Measurements from ENCODE around the gene PTPRZ1. TPM values are rescaled to one million over a fixed set of nuclear protein-coding genes. Genes with fewer than 3 reads are reported as not detected.

Gene PTPRZ1
- total RNA-seq, 1 experiment from 2014 or later = not detected

DNA sequence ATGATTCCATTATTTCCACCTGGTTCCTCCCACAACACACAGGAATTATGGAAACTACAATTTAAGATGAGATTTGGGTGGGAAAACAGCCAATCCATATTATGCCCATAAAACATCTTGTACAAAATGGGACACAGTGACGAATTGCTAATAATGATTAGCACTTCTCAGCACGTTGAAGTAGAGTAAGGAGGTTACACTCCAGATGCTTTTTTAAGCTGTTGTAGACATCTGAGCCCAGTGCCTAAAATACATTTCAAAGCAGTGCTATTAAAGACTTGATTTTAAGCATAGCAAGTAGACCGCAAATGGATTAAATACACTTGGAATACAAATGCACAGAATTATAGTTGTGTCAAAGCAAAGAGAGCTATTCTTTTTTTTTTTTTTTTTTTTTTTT lies 165.2 kb downstream of the PTPRZ1 start:
- no peak for DNase-seq (ENCODE audit: extremely low read depth, low read depth)

DNA sequence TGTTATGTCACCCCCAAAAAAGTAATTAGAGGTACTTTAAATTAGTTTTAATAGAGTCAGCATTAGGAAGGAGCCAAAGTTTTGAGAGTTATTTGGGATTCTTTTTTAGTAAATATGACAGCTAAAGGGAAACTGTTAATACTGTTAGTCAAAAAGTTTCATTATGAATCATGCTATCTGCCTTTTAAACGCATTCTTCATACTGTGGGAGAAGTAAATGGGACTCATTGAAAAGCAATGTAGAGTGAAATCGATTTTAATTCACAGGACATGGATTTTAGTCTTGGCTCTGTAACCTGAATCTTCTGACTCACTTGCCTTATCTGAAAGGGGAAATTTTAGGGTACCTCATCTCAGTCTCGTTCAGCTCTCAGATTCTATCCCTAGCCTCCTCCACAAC lies 165.9 kb downstream of the PTPRZ1 start:
- no peak for DNase-seq (ENCODE audit: extremely low read depth, low read depth)

DNA sequence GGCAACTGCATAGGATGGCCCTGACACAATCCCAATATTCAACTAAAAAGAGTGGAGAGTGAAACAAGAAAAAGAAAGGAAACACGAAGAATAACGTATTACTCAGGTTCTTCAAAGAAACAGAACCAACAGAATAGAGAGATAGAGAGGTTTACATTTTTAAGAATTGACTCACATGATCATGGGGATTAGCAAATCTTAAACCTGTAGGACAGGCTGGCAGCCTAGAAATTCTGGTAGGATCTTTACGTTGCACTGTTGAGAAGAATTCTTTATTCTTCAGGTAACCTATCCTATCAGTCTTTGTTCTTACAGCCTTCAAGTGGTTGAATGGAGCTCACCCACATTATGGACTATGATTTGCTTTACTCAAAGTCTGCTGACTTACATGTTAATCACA lies 167.2 kb downstream of the PTPRZ1 start:
- no peak for DNase-seq (ENCODE audit: extremely low read depth, low read depth)

DNA sequence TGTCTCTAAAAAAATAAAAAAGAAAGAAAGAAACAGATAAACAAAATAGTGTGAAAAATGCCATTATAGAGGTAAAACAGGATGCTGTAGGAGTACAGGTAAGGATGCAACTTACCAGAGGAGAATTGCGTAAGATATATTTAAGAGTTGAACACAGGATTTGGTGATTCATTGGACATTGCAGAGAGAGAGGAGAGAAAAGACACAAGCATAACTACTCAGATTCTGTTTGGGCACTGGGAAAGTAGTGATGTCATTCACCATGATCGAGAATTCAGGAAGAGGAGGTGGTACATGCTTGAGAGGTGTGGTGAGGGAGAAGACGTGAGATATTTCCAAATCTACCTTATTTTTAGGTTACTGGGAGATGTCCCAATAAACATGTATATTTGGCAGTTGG lies 173.4 kb downstream of the PTPRZ1 start:
- no peak for DNase-seq (ENCODE audit: extremely low read depth, low read depth)

DNA sequence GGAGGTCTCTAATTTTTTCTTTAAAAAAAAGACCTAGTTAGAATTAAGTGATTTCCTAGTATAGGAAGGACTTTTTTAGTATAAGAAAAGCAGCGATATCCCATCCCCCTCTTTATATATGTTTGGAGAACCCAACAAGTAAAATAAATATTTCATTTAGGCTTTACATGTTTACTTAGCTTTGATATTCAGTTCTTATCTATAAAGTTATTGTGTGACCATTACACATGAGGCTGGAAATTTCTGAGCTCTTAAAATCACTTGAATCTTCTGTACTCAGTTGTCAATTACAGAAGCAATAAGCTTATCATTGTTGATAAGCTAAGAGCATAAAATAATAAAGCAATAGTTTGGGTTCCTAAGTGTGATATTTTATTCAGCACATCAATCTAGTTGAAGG lies 181.4 kb downstream of the PTPRZ1 start:
- DNase-seq (ENCODE audit: extremely low read depth, low read depth) = no peak

DNA sequence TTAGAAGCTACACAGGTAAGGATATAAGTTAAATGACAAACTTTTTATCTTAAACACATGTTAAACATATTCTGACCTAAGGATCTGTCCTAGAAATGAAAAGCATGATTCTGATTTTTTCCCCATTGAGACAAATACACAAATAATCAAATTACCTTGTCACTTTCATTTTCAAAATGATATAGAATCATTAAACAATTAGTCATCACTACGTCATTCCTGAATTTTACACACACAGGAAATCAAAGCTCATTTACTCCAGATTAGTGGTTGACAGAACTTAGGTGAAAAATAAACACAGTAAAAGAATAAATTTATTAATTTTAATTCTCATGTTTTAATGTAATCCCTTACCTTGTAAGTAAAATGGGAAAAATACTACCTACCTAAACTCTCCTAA lies 182.1 kb downstream of the PTPRZ1 start:
- DNase-seq (ENCODE audit: extremely low read depth, low read depth) = no peak

DNA sequence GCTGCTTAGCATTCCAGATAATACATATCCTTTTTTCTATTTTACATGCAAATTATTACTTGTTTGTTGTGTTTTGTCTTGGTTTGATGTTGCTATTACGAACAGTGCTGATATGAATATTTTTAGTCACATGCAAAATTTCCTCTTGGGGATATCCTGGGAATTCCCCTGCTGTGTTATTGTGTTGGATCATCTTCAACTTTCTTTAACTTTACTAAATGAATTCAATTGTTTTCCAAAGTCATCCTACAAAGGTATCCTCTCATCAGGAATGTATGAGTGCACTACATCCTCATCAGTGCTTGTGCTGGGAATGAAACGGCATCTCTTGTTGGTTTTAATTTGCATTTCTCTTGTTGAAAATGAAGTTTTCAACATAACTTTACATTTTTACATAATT lies 184.0 kb downstream of the PTPRZ1 start:
- no peak for DNase-seq (ENCODE audit: extremely low read depth, low read depth)

DNA sequence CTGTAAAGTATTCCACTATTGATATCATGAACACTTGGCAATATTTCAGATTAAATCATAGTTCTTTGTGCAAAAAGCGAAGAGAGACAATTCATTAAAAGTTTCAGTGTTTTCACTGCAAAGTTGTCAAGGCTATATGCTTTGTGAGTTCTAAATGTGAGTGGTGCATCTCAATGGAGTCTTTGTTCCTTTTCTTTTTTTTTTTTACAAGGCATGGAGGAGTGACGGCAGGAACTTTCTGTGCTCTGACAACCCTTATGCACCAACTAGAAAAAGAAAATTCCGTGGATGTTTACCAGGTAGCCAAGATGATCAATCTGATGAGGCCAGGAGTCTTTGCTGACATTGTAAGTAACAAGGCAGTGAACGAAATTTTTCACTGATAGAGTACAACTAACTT lies 186.6 kb downstream of the PTPRZ1 start:
- DNase-seq (ENCODE audit: extremely low read depth, low read depth) = no peak

DNA sequence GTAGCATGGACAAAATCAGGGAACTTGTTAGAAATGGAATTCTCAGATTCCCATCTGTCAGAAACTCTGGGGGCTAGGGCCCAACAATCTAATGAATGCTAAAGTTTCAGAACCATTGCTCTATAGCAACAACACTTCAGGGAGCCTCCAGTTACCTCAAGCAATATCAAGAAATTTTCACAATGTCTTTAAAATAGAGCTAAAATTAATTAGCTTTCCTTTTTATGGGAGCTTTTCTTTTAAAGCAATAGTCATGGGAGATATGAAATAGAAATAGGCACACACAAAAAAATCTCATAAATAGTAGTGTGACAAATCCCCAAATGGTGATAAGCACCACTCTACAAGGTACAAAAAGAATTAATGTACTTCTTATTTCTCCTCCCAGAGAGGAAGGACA lies 190.2 kb downstream of the PTPRZ1 start:
- no peak for DNase-seq (ENCODE audit: extremely low read depth, low read depth)

DNA sequence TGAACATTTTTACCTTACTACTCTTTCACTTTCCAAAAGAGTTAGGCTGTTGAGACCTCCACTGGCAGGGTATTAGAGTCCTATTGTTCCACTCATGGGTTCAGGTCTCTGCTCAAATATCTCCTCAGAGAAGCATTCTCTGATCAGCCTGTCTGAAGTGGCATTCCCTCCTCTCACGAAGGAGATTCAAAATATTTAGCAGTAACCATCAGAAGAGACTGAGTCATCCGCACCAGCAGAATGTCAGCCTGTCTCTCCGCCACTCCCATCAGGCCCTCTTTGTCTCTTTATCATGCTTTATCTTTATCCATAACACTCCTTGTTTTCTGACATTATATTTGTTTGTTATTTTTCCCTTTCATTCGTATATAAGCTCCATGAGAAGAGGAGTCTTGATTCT lies 192.0 kb downstream of the PTPRZ1 start:
- no peak for DNase-seq (ENCODE audit: extremely low read depth, low read depth)

DNA sequence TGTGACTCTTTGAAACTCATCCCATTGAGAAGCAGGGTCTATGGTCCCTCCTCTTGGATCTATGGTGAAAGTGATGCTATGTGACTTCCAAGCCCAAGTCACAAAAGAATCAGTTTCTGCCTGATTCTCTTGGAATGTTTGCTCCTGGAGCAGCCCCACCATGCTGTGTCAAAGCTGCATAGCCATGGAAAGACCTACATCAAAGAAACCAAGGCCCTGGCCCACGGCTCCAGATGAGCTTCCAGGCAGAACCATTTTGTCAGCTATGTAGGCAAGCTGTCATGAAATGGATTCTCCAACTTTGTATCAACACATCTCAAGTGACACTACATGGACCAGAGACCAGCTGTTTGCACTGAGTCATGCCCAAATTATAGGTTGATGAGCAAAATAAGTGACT lies 194.1 kb downstream of the PTPRZ1 start:
- DNase-seq (ENCODE audit: extremely low read depth, low read depth) = no peak

DNA sequence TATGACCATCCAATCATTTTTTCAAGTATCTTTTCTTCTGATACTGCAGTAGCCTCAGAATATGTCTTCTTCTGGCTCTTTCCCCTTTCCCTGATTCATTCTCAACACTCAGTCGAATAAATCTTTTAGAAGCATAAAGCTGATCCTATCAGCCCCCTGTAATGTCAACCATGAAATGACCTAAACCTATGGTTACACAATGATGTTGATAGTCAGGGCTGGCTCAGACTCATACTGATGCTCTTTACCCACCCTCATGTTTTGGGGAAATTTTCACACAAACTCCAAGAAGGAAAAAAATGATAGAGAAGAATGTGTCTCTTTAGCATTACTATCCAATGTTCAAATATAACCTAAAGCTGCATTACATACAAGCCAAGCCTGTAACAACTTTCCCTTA lies 195.1 kb downstream of the PTPRZ1 start:
- no peak for DNase-seq (ENCODE audit: extremely low read depth, low read depth)

DNA sequence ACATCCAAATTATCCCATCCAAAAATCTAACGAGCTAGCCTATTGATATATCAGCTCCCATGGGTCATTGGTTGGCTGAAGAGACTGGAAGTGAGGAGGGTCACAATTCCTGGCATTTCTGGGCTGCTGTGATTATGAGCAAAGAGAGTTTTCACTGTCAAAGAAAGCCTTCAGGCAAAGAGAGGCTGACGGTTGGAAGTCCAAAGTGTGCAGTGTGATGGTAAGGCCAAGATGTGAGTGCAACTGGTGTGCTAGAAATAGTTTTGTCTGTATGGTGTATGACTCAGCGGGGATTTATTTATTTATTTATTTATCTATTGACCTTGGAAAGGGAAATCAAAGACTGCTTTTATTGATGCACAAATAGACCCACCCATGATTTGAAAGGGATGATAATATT lies 196.0 kb downstream of the PTPRZ1 start:
- no peak for DNase-seq (ENCODE audit: extremely low read depth, low read depth)

DNA sequence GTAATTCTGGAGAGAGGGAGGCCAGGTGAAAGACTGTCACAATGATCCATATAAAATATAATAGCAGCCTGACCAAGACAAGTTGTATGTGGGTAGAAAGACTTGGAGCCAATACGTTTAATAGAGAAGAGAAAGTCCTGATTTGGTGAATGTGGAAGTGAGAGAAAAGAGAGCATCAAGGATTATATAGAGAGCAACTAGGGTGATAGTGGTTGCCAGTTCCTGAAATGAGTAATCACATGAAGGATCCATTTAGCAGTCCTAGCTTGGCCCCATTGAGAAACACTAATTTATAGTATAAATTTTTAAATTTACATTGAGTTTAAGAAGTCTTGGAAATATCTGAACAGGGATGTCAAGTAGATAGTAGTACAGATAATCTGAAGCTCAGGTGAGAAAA lies 197.1 kb downstream of the PTPRZ1 start:
- DNase-seq (ENCODE audit: extremely low read depth, low read depth) = no peak

DNA sequence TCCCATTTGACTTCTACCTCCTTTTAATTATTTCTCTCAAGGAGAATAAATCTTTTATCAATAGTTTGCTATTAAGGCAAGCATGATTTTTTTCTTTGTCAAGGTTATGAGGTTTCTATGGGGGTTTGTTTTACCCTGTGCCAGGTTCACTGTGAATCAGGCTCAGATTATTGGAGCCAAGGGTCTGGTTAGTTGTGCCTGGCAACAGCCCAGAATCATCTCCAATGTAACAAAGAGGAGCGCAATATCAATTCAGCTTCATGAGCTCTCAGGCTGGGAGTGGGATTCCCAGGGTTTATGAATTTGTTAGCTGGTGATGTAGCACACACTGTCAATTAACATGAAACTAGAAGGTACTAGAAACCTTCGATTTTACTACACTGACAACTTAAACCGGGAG lies 197.9 kb downstream of the PTPRZ1 start:
- no peak for DNase-seq (ENCODE audit: extremely low read depth, low read depth)

DNA sequence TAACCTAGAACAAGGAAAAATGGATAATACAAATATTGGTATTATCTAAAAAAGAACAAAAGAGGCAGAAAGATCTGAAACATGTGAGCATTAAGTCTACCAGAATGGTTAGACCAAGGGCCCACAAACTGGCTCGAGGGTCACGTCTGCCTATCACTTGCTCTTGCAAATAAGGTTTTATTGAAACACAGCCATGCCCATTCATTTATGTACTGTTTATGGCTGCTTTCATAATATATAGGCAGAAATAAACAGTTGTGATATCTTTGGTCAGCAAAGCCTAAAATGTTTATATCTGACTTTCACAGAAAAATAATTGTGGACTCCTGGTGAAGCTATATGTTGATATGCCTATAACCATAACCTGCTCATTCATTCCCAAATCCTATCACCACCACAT lies 199.3 kb downstream of the PTPRZ1 start:
- no peak for DNase-seq (ENCODE audit: extremely low read depth, low read depth)

DNA sequence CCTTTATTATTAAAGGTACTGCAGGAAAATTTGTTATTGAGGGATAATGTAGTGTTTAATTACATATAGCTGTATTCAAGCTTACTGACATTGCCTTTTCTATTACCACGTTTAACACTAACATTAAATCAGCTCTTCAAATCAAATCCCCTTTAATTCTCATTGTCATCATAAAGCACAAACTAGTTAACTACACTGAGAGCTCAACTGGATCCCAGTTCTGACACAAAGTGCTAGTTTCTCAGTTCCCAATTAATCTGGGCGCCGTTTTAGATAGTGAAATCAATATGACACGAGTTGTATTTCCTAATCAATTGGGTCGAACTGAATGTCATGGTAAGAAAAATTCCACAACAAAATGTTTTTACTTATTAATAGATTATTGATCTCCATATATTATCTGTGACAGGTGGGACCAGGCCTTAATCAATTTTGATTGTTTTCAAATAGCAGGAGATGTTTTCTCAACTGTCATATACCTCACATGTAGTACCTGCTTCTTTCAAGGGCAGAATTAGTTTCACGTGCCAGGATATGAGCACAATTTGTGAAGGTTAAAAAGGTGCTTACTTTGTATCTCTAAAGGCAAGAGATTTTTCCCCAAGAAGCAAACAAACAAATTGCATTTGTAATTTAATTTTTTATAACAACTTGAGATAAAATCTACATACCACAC lies 200.1 kb downstream of the PTPRZ1 start:
- DNase-seq (ENCODE audit: extremely low read depth, low read depth) = no peak

DNA sequence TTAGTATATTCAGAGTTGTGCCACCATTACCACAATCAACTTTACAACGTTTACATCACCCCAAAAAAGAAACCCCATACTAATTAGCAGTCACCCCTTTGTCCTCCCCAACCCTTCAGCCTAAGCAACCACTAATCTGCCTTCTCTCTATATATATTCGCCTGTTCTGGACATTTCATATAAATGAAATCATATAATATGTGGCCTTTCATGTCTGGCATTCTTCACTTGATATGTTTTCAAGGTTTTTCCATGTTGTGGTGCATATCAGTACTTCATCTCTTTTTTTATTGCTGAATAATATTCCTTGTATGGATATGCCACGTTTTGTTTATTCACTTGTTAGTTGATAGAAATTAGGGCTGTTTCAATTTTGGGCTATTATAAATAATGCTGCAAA lies 200.7 kb downstream of the PTPRZ1 start:
- DNase-seq (ENCODE audit: extremely low read depth, low read depth) = no peak

DNA sequence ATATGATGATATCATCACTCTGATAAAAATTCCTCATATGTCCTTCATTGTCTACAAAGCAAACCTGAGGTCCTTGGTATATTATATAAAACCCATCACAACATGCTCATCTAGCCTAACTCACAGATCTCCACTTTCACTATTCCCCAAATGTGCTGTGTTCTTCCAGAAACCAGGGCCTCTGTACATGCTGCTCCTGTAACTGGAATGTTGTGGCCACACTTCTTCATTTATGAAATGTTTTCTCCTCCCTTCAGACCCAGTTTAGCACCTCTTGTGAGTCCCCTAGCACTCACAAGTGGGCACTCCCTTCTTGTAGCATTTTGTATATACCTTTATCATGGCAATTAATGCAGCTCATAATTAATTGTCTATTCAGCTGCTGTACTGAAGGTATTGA lies 209.2 kb downstream of the PTPRZ1 start:
- DNase-seq (ENCODE audit: extremely low read depth, low read depth) = no peak

DNA sequence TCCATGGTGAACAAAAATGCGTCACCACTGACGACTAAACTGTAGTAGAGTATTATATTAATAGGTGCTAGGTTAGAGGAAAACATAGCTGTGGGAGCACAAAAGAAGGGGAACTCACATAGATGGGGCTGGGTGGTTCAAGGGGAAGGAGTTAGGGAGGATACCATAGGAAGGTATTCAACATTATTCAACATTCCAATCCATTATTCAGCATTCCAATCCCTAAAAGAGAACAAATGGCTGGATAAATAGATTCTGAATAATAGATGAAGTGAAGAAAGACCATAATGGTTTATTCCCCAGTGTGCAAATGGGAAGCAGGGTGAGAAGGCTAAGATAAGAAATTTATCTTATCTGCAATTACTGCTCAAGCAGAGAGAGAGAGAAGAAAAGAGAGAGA lies 209.7 kb downstream of the PTPRZ1 start:
- DNase-seq (ENCODE audit: extremely low read depth, low read depth) = no peak

DNA sequence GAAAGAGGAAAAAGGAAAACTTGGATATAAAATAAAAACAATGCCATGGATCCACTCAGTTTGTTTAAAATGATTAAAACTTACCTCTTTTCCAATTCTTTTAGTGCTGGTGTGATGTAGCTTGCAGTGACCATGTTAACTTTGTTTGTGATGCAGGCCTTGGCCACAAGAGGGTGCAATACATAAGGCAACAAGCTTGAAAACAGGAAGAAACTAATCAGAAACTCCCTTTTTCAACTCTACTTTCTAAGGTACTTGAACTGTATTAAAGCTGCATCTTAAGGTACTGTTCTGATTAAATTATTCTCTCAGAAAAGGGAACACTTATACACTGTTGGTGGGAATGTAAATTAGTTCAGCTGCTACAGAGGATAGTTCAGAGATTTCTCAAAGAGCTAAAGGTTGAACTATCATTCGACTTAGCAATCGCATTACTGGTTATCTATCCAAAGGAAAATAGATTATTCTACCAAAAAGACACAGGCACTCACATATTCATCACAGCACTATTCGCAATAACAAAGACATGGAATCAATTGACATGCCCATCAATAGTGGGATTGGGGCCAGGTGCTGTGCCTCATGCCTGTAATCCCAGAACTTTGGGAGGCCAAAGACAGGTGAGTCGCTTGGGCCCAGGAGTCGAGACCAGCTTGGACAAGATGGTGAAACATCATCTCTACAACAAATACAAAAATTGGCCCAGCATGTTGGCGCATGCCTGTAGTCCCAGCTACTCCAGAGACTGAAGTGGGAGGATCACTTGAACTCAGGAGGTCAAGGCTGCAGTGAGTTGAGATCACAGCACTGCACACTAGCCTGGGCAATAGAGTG lies 220.2 kb downstream of the PTPRZ1 start:
- DNase-seq (ENCODE audit: extremely low read depth, low read depth) = peak; percentile 59

DNA sequence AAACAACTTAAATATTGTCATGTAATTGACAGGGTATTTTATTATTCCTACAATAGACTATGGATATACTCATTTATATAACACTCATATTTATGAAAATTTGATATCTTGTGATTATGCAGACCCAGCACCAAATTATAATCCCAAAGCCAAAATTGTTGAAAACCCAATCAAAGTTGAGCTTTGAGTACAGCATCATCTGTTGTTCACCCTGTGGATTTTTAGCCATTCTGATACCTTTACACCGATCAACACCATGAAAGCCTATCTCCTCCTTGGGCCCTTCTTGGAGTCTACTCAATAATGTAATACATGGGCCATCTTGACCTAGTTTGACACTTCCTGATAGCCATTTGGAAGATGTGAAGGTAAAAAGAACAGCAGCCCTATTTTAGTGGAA lies 221.6 kb downstream of the PTPRZ1 start:
- no peak for DNase-seq (ENCODE audit: extremely low read depth, low read depth)
